GM12892 (cell line): ENCODE measurements around the gene MAN1B1. TPM values are rescaled to one million over a fixed set of nuclear protein-coding genes. Genes with fewer than 3 reads are reported as not detected.

Source experiments
- DNase-seq: peaks from one replicate; pipeline ENCODE4 v3.0.0; 2011; ENCODE audit not compliant: insufficient read length
- FAIRE-seq: peaks from 2 replicates; lab custom pipeline; 2011; peaks lifted over from hg19 to GRCh38; lab: Jason Lieb, UNC
- POLR2A ChIP-seq: IDR thresholded peaks from 2 replicates; pipeline ENCODE4 v1.6.1; 2011; ENCODE audit warnings: low read depth, low read length, control low read depth
- POLR2AphosphoS5 ChIP-seq: IDR thresholded peaks from 2 replicates; pipeline ENCODE4 v1.6.1; 2011; ENCODE audit warnings: low read depth, low read length, control low read depth
- TAF1 ChIP-seq: IDR thresholded peaks from 2 replicates; pipeline ENCODE4 v1.6.1; 2011; ENCODE audit warnings: low read depth, mild to moderate bottlenecking, control low read depth, low read length, borderline replicate concordance
- polyA plus RNA-seq: library from polyadenylated mRNA; unstranded; fragments of >200 nt; gene quantifications from one replicate; pipeline ENCODE4 v1.2.1, GENCODE V29; 2012; ENCODE audit warnings: missing spikeins, inconsistent platforms; ENCODE audit not compliant: missing spikeins

Gene MAN1B1
- polyA plus RNA-seq: 23.2 TPM

DNA sequence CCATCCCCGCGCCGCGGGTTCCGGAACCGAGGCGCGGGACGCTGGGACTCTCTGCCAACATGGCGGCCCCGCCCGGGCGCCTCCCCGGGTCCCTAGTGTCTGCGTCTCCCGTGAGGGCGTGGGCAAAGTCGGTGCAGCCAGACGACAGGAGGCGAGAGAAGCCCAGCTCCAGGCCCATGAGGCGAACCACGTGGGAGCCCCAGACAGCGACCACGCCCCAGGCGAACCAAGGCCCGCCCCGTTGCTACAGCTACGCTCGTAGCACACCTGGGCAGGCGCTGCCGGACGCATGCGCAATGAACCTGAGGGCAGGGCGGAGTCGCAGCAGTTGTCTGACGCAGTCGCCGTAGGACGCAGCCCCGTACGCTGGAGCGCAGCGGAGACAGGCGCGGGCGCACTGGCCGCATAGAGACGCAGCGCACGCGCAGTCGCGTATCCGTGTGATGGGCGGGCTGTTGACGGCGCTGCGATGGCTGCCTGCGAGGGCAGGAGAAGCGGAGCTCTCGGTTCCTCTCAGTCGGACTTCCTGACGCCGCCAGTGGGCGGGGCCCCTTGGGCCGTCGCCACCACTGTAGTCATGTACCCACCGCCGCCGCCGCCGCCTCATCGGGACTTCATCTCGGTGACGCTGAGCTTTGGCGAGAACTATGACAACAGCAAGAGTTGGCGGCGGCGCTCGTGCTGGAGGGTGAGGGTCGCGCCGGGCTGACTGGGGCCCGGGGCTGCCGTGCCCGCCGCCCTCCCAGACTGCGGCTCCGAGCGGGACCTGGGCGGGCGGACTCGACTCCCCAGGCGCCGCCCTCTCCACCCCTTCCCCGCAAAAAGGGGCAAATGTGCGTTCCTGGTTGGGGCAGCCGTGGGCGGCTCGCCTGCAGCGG, at the start of gene MAN1B1:
TSS of gene MAN1B1 (plus strand) at position 455 of the 878 bp plus-strand sequence. CDS start at position 470, 15 bp downstream.
- TF ChIP-seq POLR2AphosphoS5: peak; percentile 52; the same call in 1 of the 2 replicates
- peak; percentile 62; the same call in 1 of the 2 replicates for TF ChIP-seq TAF1
- TF ChIP-seq POLR2A: peak; percentile 79
- FAIRE-seq: peak; percentile 100
- peak; percentile 98 for DNase-seq

DNA sequence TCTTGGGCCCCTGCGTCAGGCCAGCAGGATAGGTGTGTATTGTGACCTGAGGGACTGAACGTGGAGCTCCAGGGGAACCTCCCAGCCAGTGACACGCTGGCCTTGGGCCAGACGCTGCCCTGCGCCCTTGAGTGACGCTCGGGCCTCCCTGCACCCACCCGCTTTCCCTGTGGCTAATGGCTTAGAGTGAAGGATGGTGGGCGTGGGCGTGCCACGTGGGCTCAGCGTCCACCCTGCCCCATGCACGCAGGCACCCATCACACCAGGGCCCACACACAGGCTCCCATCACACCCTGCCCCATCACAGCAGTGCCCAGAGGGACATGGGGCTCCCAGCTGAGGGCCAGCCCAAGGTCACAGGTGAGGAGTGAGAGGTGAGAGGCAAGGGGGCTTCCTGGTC, 49.8 kb upstream of the MAN1B1 start:
- FAIRE-seq (no peak), DNase-seq (no peak)
- TF ChIP-seq POLR2A (no peak), TAF1 (no peak), POLR2AphosphoS5 (no peak)

DNA sequence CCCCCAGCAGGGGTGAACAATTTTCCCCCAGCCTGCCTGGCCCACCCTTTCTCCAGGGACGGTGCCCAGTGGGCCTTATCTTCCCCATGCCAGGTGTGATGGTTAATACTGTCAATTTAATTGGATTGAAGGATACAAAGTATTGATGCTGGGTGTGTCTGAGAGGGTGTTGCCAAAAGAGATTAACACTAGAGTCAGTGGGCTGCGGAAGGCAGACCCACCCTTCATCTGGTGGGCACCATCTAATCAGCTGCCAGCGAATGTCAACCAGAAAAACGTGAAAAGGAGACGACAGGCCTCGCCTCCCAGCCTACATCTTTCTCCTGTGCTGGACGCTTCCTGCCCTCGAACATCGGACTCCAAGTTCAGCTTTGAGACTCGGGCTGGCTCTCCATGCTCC, 49.3 kb upstream of the MAN1B1 start:
- no peak for FAIRE-seq

DNA sequence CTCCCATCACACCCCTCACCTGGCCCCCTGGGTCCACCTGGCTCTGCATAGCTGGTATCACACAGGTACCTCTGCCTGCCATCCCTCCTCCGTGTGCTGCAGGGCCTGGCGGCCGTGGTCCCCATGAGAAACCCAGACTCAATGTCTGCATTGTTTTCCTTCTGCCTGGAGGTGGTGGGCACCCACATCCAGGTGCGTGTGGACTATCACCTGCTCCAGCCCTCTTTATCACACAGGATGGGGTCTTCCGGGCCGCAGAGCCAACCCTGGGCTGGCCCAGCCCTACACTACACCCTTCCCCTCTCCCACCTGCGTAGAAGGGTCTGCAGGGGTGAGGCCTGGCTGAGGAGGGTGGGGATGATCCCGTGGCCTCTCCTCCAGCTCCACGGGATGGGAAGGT, 47.9 kb upstream of the MAN1B1 start:
- no peak for TF ChIP-seq POLR2A
- no peak for TF ChIP-seq TAF1
- TF ChIP-seq POLR2AphosphoS5: no peak
- DNase-seq (no peak), FAIRE-seq (no peak)

More for the DNA sequence above, 49.3 kb upstream of the MAN1B1 start:
- DNase-seq: no peak
- TF ChIP-seq POLR2AphosphoS5: no peak
- no peak for TF ChIP-seq TAF1
- TF ChIP-seq POLR2A: no peak

DNA sequence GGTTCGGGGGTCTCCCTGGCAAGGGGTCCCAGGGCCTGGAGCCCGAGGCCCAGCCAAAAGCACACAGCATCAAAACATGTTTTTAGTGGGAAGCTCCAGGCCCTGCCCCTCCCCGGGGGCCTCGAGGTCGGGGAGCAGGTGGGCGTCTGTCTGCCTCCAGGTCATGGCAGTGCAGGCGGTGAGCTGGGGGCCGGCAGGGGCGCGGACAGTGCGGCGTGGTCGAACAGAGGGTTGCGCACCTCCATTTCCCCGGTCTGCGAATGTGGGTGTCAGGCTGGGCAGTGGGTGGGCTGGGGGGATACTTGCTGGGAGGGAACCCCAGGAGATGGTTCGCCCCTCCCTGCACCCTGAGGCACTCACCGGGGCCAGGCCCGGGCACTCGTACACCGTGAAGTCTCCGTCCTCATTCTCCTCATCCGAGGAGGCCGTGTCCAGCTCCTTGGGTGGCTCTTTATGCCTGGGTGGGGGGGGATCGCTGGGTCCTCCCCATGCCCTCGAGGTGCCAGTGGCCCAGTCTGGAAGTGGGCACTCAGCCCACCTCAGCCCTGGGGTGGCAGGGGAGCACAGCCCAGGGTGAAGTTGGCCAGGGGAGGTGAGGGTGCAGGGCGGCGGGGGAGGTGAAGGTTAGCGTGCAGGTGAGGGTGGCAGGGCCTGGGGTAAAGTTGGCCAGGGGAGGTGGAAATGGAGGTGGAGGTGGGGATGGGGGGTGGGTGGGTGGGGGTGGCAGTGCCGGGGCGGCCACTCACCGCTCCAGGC, 47.0 kb upstream of the MAN1B1 start:
- TF ChIP-seq POLR2A: no peak
- no peak for TF ChIP-seq TAF1
- no peak for TF ChIP-seq POLR2AphosphoS5
- no peak for FAIRE-seq
- no peak for DNase-seq

DNA sequence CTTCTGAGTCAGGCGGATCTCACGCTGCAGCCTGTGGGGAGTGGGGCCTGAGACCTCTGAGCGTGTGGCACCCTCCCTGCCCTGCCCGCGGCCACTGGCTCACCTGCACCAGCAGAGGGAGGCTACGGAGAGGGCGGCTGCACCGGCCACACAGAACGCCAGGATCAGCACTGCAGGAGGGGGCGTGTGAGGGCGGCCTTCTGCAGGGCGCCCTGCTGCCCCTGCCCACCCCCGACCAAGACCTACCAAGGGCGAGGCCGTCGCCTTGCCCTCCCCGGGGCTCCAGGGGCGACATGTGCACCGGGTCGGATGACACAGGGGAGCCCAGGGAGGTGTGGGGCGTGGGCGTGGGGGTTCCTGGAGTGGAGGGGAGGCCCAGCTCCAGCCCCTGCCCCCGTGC, 46.2 kb upstream of the MAN1B1 start:
- TF ChIP-seq POLR2AphosphoS5: no peak
- TF ChIP-seq POLR2A: no peak
- TF ChIP-seq TAF1: no peak
- DNase-seq: no peak
- FAIRE-seq: no peak

DNA sequence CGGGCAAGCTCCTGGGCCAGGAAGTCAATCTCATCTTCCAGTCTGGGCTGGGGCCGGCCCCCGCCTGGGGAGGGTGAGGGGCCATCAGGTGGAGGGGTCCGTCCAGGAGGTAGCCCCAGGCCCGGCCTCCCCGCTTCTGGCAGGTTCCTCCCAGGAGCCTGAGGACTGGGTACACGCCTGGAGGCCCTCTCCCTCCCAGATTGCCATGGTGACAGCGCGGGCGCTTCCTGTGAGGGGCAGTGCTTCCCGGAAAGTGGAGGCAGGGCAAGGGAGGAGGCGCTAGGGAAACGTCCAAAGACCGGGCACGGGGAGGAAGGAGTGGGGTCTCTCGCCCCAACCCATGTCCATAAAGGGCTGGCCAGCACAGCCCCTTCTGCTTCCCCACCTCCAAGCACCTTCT, 45.7 kb upstream of the MAN1B1 start:
- FAIRE-seq (no peak), DNase-seq (no peak)
- TF ChIP-seq TAF1 (no peak), POLR2A (no peak), POLR2AphosphoS5 (no peak)

DNA sequence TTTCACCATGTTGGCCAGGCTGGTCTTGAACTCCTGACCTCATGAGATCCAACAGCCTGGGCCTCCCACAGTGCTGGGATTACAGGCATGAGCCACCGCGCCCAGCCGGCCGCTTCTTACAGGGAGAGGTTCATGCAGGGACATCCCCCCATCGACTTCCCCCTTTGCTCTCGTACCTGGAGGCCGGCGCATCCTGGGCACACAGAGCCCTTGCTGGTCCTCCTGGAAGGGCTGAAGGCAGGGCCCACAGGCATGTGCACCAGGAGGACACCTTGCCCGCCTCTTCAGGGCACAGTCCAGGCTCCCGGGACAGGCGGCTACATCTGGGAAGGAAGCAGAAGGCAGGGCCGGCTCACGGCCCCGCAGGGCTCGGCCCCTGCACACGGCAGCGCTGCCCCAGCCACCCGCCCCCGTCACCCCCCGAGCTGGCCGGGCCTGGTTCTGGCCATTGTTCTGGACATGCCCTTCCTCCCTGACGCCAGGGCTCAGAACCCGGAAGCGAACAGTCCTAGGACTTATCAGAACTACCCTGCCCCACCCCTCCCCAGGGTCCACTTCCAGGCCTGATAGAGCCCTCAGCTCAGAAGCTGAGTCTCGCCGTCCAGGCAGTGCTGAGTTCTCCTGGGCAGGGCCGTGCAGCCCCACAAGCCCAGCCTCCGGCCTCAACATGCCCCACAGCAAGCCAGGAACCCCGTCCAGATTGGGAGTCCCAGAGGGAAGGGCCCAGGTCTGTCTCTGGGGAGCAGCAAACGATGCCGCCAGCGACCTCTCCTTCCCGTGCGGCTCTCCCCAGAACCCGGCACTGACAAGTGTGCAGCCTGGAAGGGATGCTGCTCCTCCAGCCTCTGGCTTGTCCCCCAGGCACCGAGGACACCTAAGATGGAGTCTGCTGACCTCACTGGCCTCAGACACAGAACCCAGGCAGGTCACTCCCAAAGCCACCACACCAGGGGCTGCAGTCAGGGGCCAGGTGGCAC, 43.7 kb upstream of the MAN1B1 start:
- DNase-seq (no peak), FAIRE-seq (no peak)
- TF ChIP-seq POLR2AphosphoS5 (no peak), TAF1 (no peak), POLR2A (no peak)

DNA sequence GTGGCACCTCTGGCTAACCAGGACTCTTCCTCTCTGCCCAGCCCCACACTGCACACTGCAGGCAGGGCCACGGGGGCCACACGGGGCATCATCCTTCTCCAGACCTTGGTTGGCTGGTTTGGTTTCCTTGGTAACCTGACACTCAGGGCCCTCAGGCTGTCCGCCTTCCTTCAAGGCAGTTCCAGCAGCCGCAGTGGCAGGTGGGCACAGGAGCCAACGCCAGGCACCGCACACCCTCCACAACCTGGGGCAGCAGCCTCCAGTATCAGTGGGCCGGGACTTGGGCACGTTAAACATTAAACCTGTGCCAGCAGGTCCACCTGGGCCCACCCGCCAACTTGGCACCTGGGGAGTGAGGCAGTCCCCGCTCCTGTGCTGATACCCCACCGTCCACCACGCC, 42.7 kb upstream of the MAN1B1 start:
- no peak for DNase-seq
- no peak for FAIRE-seq
- TF ChIP-seq TAF1 (no peak), POLR2AphosphoS5 (no peak), POLR2A (no peak)

DNA sequence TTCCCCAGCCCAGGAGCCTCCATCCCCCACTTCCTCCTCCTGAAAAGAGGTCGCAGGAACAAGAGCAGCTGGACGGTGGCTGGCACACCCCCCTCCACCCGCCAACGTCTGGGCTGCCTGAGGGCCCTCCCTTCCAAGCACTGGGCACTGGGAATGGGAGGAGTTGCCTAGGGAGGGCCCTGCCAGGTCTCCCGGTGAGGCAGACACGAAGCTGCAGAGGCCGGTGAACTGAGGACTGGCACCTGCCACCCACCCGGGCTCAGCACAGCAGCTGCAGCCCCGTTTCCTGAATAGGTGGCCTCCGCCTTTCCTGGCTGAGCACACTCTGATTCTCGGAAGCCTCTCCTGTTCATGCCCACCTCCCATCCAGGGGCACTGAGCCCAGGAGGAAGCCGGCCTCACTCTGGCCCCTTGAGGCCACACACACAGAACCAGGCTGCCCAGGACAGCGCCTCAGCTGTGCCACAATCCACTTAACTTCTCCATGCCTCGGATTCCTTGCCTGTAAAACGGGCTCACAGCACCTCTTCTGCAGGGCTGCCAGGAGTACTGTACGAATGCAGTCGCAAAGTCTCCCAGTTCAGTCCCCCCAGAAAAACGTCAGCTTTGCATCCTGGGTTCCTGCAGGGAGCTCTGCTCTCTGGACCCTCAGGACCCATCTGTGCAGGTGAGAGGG, 42.1 kb upstream of the MAN1B1 start:
- FAIRE-seq (no peak), DNase-seq (no peak)
- TF ChIP-seq POLR2AphosphoS5: no peak
- no peak for TF ChIP-seq POLR2A
- TF ChIP-seq TAF1: no peak
